Loucy (cell line): ENCODE measurements around the gene SAC3D1.
A peak's percentile ranks its signal among the peaks of the same experiment; 100 is the strongest.

ENCODE experiments used
- H2AFZ ChIP-seq: fragments of 200-600 bp; sonication (generic); 2 replicates; pipeline ENCODE4 v1.6.0; 2016; ENCODE audit warnings: antibody characterized with exemption, mild to moderate bottlenecking, low read length, moderate library complexity
- H3F3A ChIP-seq: fragments of 200-600 bp; 2 replicates; pipeline ENCODE4 v1.6.0; 2016; ENCODE audit warnings: antibody characterized with exemption, low read depth, mild to moderate bottlenecking
- H3K27me3 ChIP-seq: fragments of 200-600 bp; sonication (generic); 2 replicates; pipeline ENCODE4 v1.6.1; 2014; ENCODE audit warnings: low read length, mild to moderate bottlenecking; ENCODE audit not compliant: insufficient read depth, poor library complexity, severe bottlenecking
- H3K36me3 ChIP-seq: fragments of 200-600 bp; sonication (generic); 2 replicates; pipeline ENCODE4 v1.6.1; 2016; ENCODE audit warnings: low read length; ENCODE audit not compliant: insufficient read depth
- H3K4me1 ChIP-seq: fragments of 200-600 bp; sonication (generic); 2 replicates; pipeline ENCODE4 v1.5.1; 2014; ENCODE audit warnings: low read length, mild to moderate bottlenecking; ENCODE audit not compliant: insufficient read depth, poor library complexity, severe bottlenecking
- H3K4me2 ChIP-seq: fragments of 200-600 bp; sonication (generic); 2 replicates; pipeline ENCODE4 v1.6.0; 2014; ENCODE audit warnings: antibody characterized with exemption, low read length, low read depth, mild to moderate bottlenecking; ENCODE audit not compliant: poor library complexity, severe bottlenecking
- H3K4me3 ChIP-seq: fragments of 200-600 bp; sonication (generic); 2 replicates; pipeline ENCODE4 v1.5.1; 2014; ENCODE audit warnings: low read length, mild to moderate bottlenecking, mixed read lengths; ENCODE audit not compliant: poor library complexity, severe bottlenecking
- H3K79me2 ChIP-seq: fragments of 200-600 bp; sonication (generic); 2 replicates; pipeline ENCODE4 v1.6.1; 2014; ENCODE audit warnings: low read length; ENCODE audit not compliant: insufficient read depth
- H3K9ac ChIP-seq: fragments of 200-600 bp; sonication (generic); 2 replicates; pipeline ENCODE4 v1.6.0; 2014; ENCODE audit warnings: mild to moderate bottlenecking, low read depth, low read length, moderate library complexity; ENCODE audit not compliant: poor library complexity, severe bottlenecking
- H3K9me2 ChIP-seq: fragments of 200-600 bp; sonication (generic); replicated peaks from 2 replicates; pipeline ENCODE4 v1.6.1; 2016; ENCODE audit warnings: low read depth, low read length, mixed read lengths
- H3K9me3 ChIP-seq: fragments of 200-600 bp; sonication (generic); 2 replicates; pipeline ENCODE4 v1.6.1; 2014; ENCODE audit warnings: mild to moderate bottlenecking, antibody characterized with exemption, low read length, low read depth; ENCODE audit not compliant: insufficient read depth
- H4K20me1 ChIP-seq: fragments of 200-600 bp; sonication (generic); 2 replicates; pipeline ENCODE4 v1.6.0; 2014; ENCODE audit warnings: antibody characterized with exemption, low read length, mild to moderate bottlenecking; ENCODE audit not compliant: insufficient read depth, poor library complexity, severe bottlenecking
- EZH2phosphoT487 ChIP-seq: fragments of 200-600 bp; IDR thresholded peaks from 2 replicates; pipeline ENCODE4 v1.6.1; 2018; ENCODE audit warnings: antibody characterized with exemption, mild to moderate bottlenecking, moderate library complexity, borderline replicate concordance
- TF ChIP-seq, protein P1 (sequence below): fragments of 200-600 bp; sonication (generic); conservative IDR thresholded peaks from 2 replicates; pipeline ENCODE4 v1.5.1; 2014; ENCODE audit warnings: mild to moderate bottlenecking, antibody characterized with exemption, low read length

SAC3D1 gene

DNA sequence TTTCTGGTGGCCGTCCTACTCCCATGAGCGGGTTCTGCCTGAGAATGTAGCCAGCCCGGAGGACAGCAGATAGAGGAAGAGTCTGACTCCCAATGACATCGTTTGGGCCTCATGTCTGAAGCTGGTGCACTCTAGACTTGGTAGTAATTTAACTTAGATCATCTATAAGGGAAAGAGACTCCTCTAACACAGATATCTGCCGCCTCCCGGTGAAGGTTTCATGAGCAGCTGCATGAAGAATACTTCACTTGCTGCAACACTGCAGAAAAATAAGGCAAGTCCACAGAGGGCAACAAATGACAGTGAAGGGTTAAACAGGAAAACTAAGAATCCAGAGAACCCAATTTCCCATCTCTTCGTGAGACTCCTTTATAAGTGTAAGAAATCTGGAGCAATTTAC is 33.0 kb upstream of the SAC3D1 start:
- H3K4me2 ChIP-seq, result no peak overlapping the region
- H3K4me1 ChIP-seq, result peaks cover 3% of the 10 kb centered on the region
- no peak overlapping the region for H2AFZ ChIP-seq
- no peaks in the 10 kb centered on the region for H3K27me3 ChIP-seq
- no peak overlapping the region for H3K4me3 ChIP-seq
- H3K9me3 ChIP-seq, result no peaks in the 10 kb centered on the region
- H4K20me1 ChIP-seq, result no peaks in the 10 kb centered on the region
- no peaks in the 10 kb centered on the region for H3K79me2 ChIP-seq
- no peaks in the 10 kb centered on the region for H3K9me2 ChIP-seq
- H3K36me3 ChIP-seq, result no peaks in the 10 kb centered on the region
- H3K9ac ChIP-seq, result no peak overlapping the region
- no peaks in the 10 kb centered on the region for H3F3A ChIP-seq
- TF ChIP-seq, protein P1, sequence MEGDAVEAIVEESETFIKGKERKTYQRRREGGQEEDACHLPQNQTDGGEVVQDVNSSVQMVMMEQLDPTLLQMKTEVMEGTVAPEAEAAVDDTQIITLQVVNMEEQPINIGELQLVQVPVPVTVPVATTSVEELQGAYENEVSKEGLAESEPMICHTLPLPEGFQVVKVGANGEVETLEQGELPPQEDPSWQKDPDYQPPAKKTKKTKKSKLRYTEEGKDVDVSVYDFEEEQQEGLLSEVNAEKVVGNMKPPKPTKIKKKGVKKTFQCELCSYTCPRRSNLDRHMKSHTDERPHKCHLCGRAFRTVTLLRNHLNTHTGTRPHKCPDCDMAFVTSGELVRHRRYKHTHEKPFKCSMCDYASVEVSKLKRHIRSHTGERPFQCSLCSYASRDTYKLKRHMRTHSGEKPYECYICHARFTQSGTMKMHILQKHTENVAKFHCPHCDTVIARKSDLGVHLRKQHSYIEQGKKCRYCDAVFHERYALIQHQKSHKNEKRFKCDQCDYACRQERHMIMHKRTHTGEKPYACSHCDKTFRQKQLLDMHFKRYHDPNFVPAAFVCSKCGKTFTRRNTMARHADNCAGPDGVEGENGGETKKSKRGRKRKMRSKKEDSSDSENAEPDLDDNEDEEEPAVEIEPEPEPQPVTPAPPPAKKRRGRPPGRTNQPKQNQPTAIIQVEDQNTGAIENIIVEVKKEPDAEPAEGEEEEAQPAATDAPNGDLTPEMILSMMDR, result no peak
- TF ChIP-seq EZH2phosphoT487, result no peak

DNA sequence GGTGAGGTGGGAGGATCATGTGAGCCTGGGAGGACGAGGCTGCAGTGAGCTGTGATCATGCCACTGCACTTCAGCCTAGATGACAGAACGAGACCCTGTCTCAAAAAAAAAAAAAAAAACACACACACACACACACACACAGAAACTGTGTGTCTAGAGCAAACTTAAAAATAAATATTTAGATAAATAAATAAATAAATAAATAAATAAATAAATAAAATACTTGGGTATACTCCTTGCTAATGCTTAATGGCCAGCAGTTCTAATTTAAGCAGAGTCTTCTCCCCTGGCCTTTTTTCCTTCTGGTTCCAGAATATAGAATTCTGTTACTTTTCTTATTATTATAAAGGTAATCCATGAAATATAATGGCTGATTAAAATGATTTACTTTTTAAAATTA is 32.1 kb upstream of the SAC3D1 start:
- TF ChIP-seq, protein P1, result no peak
- no peak for TF ChIP-seq EZH2phosphoT487
- Histone ChIP-seq H3K36me3 (no peaks in the 10 kb centered on the region), H3F3A (peaks cover 2% of the 10 kb centered on the region; the same call in 1 of the 2 replicates), H3K4me2 (no peak overlapping the region), H3K4me3 (no peak overlapping the region), H2AFZ (no peak overlapping the region), H3K9ac (no peak overlapping the region), H3K4me1 (peaks cover 6% of the 10 kb centered on the region), H4K20me1 (no peaks in the 10 kb centered on the region), H3K27me3 (no peaks in the 10 kb centered on the region), H3K9me3 (no peaks in the 10 kb centered on the region), H3K9me2 (no peaks in the 10 kb centered on the region), H3K79me2 (no peaks in the 10 kb centered on the region)

DNA sequence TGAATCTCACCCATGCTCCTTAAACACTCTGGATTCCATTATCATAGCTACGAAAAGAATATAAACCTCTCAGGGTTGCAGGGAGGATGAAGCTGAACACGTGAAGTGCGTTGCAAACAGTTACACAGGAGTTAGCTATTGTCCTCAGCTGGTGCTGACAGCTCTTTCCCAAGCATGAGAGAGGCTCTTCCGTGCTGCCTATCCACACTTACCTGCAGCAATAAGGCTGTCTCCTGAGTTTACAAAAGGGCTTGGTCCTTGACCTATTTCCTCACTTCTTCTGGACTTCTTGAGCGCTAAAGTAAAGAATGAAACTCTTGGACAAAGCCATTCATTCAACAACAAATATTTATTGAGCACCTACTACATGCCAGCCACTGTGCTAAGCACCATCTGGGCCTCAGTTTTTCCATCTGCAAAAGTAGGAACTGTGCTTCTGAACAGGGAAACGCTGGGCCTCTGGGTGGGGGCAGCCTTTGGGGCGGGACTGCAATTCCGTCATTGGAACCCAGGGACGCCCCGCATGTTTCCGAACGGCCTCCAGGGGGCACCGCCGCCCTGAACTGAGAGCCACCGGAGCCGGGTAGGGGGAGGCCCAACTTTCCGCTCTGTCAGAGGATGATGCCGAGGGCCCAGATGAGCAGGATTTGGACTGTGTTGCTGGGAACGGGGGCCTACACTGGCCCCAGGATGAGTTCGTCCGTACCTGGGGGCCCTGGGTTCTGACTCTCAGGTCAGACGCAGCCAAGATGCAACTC is 27.7 kb upstream of the SAC3D1 start:
- H2AFZ ChIP-seq, result peak overlapping the region; percentile 93
- TF ChIP-seq EZH2phosphoT487, result no peak
- TF ChIP-seq, protein P1, result peak; percentile 79
- peak overlapping the region; percentile 85 for H3K4me2 ChIP-seq
- peak overlapping the region; percentile 89 for H3K4me3 ChIP-seq
- H3K27me3 ChIP-seq, result no peaks in the 10 kb centered on the region
- H3K4me1 ChIP-seq, result peaks cover 23% of the 10 kb centered on the region
- peaks cover 32% of the 10 kb centered on the region for H3K79me2 ChIP-seq
- peaks cover 6% of the 10 kb centered on the region for H3F3A ChIP-seq
- no peaks in the 10 kb centered on the region for H3K9me3 ChIP-seq
- no peaks in the 10 kb centered on the region for H3K36me3 ChIP-seq
- H4K20me1 ChIP-seq, result peaks cover 8% of the 10 kb centered on the region
- H3K9me2 ChIP-seq, result no peaks in the 10 kb centered on the region
- peak overlapping the region; percentile 91 for H3K9ac ChIP-seq
